Parathyroid adenoma (tissue), 2 donors: ENCODE data around the gene PHYKPL.

Experiments
- H2AFZ ChIP-seq: fragments of 300-600 bp; sonication (generic); one replicate; pipeline ENCODE4 v1.7.0; 2017; ENCODE audit warnings: antibody characterized with exemption, mild to moderate bottlenecking
- H3K27ac ChIP-seq: fragments of 300-600 bp; sonication (generic); one replicate; pipeline ENCODE4 v1.7.0; 2017
- H3K27me3 ChIP-seq: fragments of 300-600 bp; sonication (generic); one replicate; pipeline ENCODE4 v1.7.0; 2017; ENCODE audit warnings: low read length; ENCODE audit not compliant: control insufficient read depth, insufficient read depth
- H3K36me3 ChIP-seq: fragments of 300-600 bp; sonication (generic); one replicate; pipeline ENCODE4 v1.7.0; 2017; ENCODE audit warnings: low read length; ENCODE audit not compliant: control insufficient read depth, insufficient read depth
- H3K4me1 ChIP-seq: fragments of 300-600 bp; sonication (generic); one replicate; pipeline ENCODE4 v1.7.0; 2017; ENCODE audit warnings: control low read depth
- H3K4me2 ChIP-seq: fragments of 300-600 bp; sonication (generic); one replicate; pipeline ENCODE4 v1.7.0; 2017; ENCODE audit warnings: low read length
- H3K4me3 ChIP-seq: fragments of 300-600 bp; sonication (generic); one replicate; pipeline ENCODE4 v1.7.0; 2017; ENCODE audit warnings: low read depth, low read length
- H3K79me2 ChIP-seq: fragments of 300-600 bp; sonication (generic); one replicate; pipeline ENCODE4 v1.7.0; 2017; ENCODE audit warnings: control low read depth
- H3K9ac ChIP-seq: fragments of 300-600 bp; sonication (generic); one replicate; pipeline ENCODE4 v1.7.0; 2017; ENCODE audit warnings: mild to moderate bottlenecking
- H3K9me3 ChIP-seq: fragments of 300-600 bp; sonication (generic); one replicate; pipeline ENCODE4 v1.7.0; 2017; ENCODE audit warnings: low read length; ENCODE audit not compliant: control insufficient read depth
- TF ChIP-seq, protein P1 (sequence below): fragments of 300-600 bp; sonication (generic); IDR thresholded peaks from one replicate; pipeline ENCODE4 v1.7.0; 2017; ENCODE audit warnings: antibody characterized with exemption, mild to moderate bottlenecking
- donor health status: primary hyperparathyroidism.

The PHYKPL gene

DNA sequence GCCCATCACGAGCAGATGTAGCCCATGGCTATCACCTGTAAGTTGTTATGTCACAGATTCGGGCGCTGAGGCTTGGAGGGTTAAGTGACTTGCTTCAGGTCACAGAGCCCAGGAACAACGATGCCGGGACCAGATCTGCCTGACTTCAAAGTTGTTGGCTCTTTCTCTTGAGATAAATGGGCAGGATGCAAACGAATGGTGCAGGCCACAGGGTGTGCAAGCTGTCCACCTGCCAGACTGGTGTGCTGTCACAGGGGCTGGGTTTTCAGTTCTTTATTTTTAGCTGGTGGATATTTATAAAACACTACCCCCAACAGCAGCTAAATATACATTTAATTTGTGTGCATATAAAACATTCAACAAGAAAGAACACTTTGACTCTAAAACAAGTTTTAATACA, 17.7 kb upstream of the PHYKPL start:
- Histone ChIP-seq H3K27ac (no peak overlapping the region), H3K9ac (no peak overlapping the region), H3K4me1 (no peaks in the 10 kb centered on the region), H3K36me3 (no peaks in the 10 kb centered on the region), H2AFZ (no peak overlapping the region), H3K4me2 (no peak overlapping the region), H3K9me3 (no peaks in the 10 kb centered on the region), H3K4me3 (no peak overlapping the region), H3K79me2 (no peaks in the 10 kb centered on the region), H3K27me3 (no peaks in the 10 kb centered on the region)
- TF ChIP-seq, protein P1, sequence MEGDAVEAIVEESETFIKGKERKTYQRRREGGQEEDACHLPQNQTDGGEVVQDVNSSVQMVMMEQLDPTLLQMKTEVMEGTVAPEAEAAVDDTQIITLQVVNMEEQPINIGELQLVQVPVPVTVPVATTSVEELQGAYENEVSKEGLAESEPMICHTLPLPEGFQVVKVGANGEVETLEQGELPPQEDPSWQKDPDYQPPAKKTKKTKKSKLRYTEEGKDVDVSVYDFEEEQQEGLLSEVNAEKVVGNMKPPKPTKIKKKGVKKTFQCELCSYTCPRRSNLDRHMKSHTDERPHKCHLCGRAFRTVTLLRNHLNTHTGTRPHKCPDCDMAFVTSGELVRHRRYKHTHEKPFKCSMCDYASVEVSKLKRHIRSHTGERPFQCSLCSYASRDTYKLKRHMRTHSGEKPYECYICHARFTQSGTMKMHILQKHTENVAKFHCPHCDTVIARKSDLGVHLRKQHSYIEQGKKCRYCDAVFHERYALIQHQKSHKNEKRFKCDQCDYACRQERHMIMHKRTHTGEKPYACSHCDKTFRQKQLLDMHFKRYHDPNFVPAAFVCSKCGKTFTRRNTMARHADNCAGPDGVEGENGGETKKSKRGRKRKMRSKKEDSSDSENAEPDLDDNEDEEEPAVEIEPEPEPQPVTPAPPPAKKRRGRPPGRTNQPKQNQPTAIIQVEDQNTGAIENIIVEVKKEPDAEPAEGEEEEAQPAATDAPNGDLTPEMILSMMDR = no peak

DNA sequence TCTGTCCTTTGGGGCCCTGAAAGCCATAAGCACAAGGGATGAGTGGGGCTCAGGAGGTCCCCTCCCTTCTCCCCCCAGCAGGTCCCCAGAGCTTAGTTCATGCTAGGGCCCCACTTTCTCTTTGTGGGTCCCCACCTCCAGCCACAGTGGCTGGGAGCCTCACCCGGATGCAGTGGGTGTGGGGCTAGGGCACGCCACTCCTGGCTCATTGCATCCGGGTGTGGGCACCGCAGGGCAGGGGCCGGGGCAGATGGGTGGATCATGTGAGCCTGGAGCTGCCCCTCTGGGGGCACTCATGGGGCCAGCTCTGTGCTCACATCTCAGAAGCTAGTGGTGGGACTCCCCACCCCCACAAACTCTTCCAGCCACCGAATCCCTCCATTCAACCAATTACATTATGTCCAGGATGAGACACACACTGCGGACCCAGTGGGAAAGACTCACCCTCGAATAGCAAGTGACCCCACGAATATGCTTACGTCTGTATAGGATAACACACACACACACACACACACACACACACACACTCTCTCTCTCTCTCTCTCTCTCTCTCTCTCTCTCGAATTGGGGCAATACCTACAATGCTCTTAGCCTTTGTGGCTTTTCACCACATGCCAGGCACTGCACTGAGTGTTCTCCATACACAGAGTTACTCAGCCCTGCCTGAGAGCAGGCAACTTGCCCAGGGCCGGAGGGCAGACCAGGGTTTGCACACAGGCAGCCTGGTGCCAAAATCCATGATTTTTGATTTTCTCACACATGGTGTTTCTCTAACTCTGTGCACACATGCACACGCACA, 16.8 kb upstream of the PHYKPL start:
- Histone ChIP-seq H3K4me2 (no peak overlapping the region), H2AFZ (no peak overlapping the region), H3K27me3 (no peaks in the 10 kb centered on the region), H3K36me3 (no peaks in the 10 kb centered on the region), H3K9me3 (no peaks in the 10 kb centered on the region), H3K79me2 (no peaks in the 10 kb centered on the region), H3K9ac (no peak overlapping the region), H3K4me3 (no peak overlapping the region), H3K27ac (no peak overlapping the region), H3K4me1 (no peaks in the 10 kb centered on the region)
- TF ChIP-seq, protein P1 = no peak

DNA sequence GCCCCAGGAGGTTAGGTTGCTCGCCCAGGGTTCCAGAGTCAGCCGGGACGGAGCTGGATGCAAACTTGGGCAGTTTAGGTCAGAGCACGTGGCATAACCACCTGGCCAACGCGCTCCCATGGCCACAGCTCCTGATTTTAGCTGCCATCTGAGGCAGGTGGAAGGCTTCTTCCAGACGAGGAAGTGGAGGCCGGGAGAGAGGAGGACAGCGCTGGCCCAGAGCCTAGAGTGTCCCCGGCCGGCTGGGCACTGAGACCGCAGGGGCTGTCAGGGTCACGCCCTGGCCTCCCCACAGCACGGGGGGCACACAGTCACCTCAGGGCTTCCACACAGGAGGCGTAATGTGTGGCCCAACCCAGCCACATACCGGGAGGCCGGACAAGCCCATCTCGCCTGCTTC, 16.1 kb upstream of the PHYKPL start:
- no peak overlapping the region for H2AFZ ChIP-seq
- H3K27me3 ChIP-seq = no peaks in the 10 kb centered on the region
- H3K9me3 ChIP-seq = no peaks in the 10 kb centered on the region
- no peaks in the 10 kb centered on the region for H3K36me3 ChIP-seq
- no peak overlapping the region for H3K4me3 ChIP-seq
- H3K4me1 ChIP-seq = no peaks in the 10 kb centered on the region
- TF ChIP-seq, protein P1 = no peak
- no peak overlapping the region for H3K27ac ChIP-seq
- H3K9ac ChIP-seq = no peak overlapping the region
- no peaks in the 10 kb centered on the region for H3K79me2 ChIP-seq
- no peak overlapping the region for H3K4me2 ChIP-seq

DNA sequence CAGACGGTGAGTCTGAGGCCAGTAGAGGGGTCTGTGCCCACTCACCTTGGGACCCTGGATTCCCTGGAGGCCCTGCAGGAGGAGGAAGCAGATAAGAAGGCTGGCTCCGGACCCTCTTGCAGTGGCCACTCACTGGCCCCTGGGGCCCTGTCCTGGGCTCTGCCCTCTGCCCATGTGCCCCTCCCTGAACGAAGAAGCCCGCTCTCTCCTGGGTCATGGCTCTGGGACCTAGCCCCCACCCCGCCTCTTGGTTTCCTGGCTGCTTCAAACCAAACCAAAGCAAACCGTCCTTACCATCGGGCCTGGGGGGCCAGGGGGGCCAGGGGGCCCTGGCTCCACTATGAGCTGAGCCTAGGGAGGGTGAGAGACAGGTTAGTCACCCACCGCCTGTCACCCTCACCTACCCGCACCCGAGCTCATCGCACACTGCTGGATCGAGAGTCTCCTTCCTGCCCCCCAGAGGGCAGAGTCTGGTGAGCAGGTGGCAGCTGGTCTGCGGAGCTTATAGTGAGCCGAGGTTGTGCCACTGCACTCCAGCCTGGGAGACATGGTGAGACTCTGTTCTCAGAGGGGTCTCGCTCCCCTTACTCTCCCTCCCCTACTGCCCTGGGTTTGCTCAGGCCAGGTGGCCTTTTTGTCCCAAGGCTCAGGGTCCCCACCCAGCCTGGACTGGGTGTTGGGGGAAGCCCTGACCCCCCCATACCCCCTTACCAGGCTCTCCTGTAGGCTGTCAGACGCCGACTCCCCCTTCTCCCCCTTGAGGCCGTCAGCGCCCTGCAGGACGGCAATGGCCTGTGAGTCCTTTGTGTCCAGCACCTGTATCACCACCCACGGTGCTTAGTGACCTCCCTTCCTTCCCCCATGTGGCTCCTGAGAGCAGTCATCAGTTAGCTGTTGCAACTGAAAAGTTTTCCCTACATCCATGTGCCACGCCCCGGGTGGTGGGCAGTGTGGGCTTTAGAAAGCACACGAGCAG, 15.2 kb upstream of the PHYKPL start:
- no peak overlapping the region for H3K4me3 ChIP-seq
- H3K36me3 ChIP-seq = no peaks in the 10 kb centered on the region
- H3K27me3 ChIP-seq = no peaks in the 10 kb centered on the region
- H3K4me2 ChIP-seq = no peak overlapping the region
- no peak overlapping the region for H3K9ac ChIP-seq
- H3K4me1 ChIP-seq = no peaks in the 10 kb centered on the region
- no peaks in the 10 kb centered on the region for H3K9me3 ChIP-seq
- TF ChIP-seq, protein P1 = no peak
- no peaks in the 10 kb centered on the region for H3K79me2 ChIP-seq
- no peak overlapping the region for H2AFZ ChIP-seq
- H3K27ac ChIP-seq = no peak overlapping the region
